Stimulated activated CD4-positive, alpha-beta T cell treated with anti-CD3 and anti-CD28 coated beads, Interleukin-4, amount 100 ng/mL, for 4 hours (primary cell): Measurements from ENCODE around the gene RAP1GDS1.

ENCODE experiments used
- DNase-seq, 2 experiments: peaks; one replicate each; pipeline ENCODE4 v3.0.0-alpha.2; 2020

The RAP1GDS1 gene

DNA sequence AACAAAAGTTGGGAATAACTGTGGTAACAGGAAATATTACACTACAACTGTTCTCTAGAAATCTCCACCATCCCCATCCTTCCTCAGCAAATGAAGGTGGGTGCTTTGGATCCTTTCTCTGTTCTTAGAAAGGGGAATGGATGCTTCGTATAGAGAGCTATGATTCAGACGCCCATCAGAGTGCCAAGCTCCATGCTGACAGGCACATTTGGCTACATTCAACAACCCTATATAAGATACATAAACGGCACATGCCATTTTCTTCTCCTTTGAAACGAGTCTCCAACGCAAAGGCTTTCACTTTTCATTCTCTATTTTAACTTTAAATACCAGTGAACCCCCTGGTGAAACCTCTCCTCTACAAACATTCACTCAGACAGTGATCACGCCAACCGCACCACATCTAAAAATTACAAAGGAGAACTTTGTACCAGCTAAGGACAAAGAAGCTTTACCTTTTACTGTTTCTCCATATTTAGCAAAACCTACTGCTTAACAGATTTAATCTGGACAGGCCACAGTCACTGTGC is 224.7 kb downstream of the RAP1GDS1 start:
- DNase-seq, result no peak

DNA sequence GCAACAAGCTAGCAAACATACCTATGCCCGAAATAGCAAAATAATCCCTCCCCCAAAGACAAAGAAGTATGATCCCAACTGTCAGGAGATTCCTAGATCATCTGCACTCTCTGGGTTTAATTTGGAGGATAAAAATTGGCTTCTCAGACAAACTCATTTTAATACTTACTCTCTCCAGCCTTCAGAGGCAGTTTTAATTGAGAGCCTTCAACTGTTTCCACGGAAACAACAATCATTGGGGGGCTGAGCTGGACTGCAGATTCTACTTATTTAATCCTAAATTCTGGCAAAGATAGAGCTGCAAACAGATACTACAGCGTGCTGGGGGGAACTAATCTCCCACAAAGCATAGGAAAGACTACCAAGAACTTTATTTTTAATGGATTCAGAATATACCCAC is 229.1 kb downstream of the RAP1GDS1 start:
- no peak for DNase-seq

GRCh38 chr4:98491899-98492559 is 230.8 kb downstream of the RAP1GDS1 start:
- DNase-seq, result no peak

DNA sequence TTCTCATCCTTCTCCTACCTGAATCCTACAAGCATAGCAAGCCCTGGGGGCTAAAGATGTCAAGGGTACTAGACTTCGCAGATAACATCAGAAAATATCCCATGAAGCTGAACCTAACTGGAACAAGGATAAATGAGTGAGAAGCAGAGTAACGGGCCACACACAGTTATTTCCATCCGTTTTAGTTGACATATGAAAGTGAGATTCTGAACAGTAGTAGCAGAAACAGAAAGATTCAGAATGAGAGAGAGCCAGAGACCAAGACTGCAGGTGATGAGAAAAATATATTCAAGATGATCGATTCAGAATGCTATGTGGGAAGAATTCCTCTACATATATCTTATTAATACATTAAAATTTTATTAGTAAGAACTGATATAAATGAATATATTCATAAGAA is 232.1 kb downstream of the RAP1GDS1 start:
- no peak for DNase-seq
